Smooth muscle cell (in vitro differentiated cells): ENCODE measurements around the gene GPATCH8. TPM values are rescaled to one million over a fixed set of nuclear protein-coding genes. Genes with fewer than 3 reads are reported as not detected.

Source experiments
- DNase-seq: peaks from one replicate; lab custom pipeline; 2025; ENCODE audit not compliant: unreplicated experiment; lab: John Stamatoyannopoulos, UW
- H2AFZ ChIP-seq: fragments of 200-600 bp; sonication (generic); 2 replicates; pipeline ENCODE4 v1.6.0; 2016; ENCODE audit warnings: antibody characterized with exemption, low read depth, mild to moderate bottlenecking
- H3F3A ChIP-seq: fragments of 200-600 bp; sonication (generic); 2 replicates; pipeline ENCODE4 v1.6.0; 2017; ENCODE audit warnings: antibody characterized with exemption, low read depth
- H3K27ac ChIP-seq: fragments of 200-600 bp; sonication (generic); 2 replicates; pipeline ENCODE4 v1.5.1; 2016; ENCODE audit warnings: low read depth, mild to moderate bottlenecking
- H3K27me3 ChIP-seq: fragments of 200-600 bp; sonication (generic); 2 replicates; pipeline ENCODE4 v1.6.1; 2016; ENCODE audit warnings: low read depth, mild to moderate bottlenecking
- H3K36me3 ChIP-seq: fragments of 200-600 bp; sonication (generic); 2 replicates; pipeline ENCODE4 v1.5.1; 2016; ENCODE audit warnings: low read depth
- H3K4me1 ChIP-seq: fragments of 200-600 bp; sonication (generic); 2 replicates; pipeline ENCODE4 v1.5.1; 2016; ENCODE audit warnings: low read depth
- H3K4me2 ChIP-seq: fragments of 200-600 bp; sonication (generic); 2 replicates; pipeline ENCODE4 v1.6.0; 2016; ENCODE audit warnings: mild to moderate bottlenecking
- H3K4me3 ChIP-seq: fragments of 200-600 bp; sonication (generic); 2 replicates; pipeline ENCODE4 v1.5.1; 2016; ENCODE audit warnings: mild to moderate bottlenecking
- H3K79me2 ChIP-seq: fragments of 200-600 bp; sonication (generic); 2 replicates; pipeline ENCODE4 v1.6.0; 2016; ENCODE audit warnings: low read depth, mild to moderate bottlenecking
- H3K9ac ChIP-seq: fragments of 200-600 bp; sonication (generic); 2 replicates; pipeline ENCODE4 v1.6.0; 2016; ENCODE audit warnings: low read depth
- H3K9me3 ChIP-seq: fragments of 200-600 bp; sonication (generic); replicated peaks from 2 replicates; pipeline ENCODE4 v1.5.1; 2016; ENCODE audit warnings: low read depth
- H4K20me1 ChIP-seq: fragments of 200-600 bp; sonication (generic); 2 replicates; pipeline ENCODE4 v1.6.0; 2016; ENCODE audit warnings: low read depth
- CTCF ChIP-seq: fragments of 200-600 bp; sonication (generic); IDR thresholded peaks from 2 replicates; pipeline ENCODE4 v1.5.1; 2017; ENCODE audit warnings: borderline replicate concordance, mild to moderate bottlenecking, antibody characterized with exemption; ENCODE audit not compliant: insufficient read depth, poor library complexity, severe bottlenecking
- WGBS: methylation state at CpG from one replicate; pipeline ENCODE4 v1.1.7; 2016; ENCODE audit warnings: low lambda C conversion rate; 5-methylcytosine and 5-hydroxymethylcytosine counted together
- polyA plus RNA-seq: library from polyadenylated mRNA; unstranded; fragments of >200 nt; fragmentation: Nextera tagmentation; extraction: Ambion mirVana; gene quantifications from 2 replicates; pipeline ENCODE4 v1.2.1, GENCODE V29; 2016
- total RNA-seq: library from RNA; depleted of rRNA; stranded (reverse); fragments of >200 nt; gene quantifications from 2 replicates; pipeline ENCODE4 v1.2.3, GENCODE V29; 2014

GPATCH8 gene
- total and polyA plus RNA-seq, 2 experiments from 2014 or later: 17.6 to 25.0 TPM

GRCh38 chr17:44465276-44465675 is 37.9 kb downstream of the GPATCH8 start:
- DNase-seq: no peak
- Histone ChIP-seq H3K4me1 (no peaks in the 10 kb centered on the region), H3K27ac (no peak overlapping the region), H3K36me3 (no peaks in the 10 kb centered on the region), H3K9ac (no peak overlapping the region), H3K27me3 (no peaks in the 10 kb centered on the region), H3K4me3 (no peak overlapping the region), H2AFZ (no peak overlapping the region), H3F3A (peaks cover 3% of the 10 kb centered on the region), H3K9me3 (no peaks in the 10 kb centered on the region), H4K20me1 (peaks cover 82% of the 10 kb centered on the region), H3K4me2 (no peak overlapping the region), H3K79me2 (peaks cover 67% of the 10 kb centered on the region)
- WGBS: 94% methylated on average over 2 of the region's 2 CpGs
- no peak for TF ChIP-seq CTCF

GRCh38 chr17:44464037-44464436 is 39.2 kb downstream of the GPATCH8 start:
- H3F3A ChIP-seq: no peaks in the 10 kb centered on the region
- H2AFZ ChIP-seq: no peak overlapping the region
- H3K9ac ChIP-seq: no peak overlapping the region
- H3K79me2 ChIP-seq: peaks cover 56% of the 10 kb centered on the region
- H4K20me1 ChIP-seq: peaks cover 80% of the 10 kb centered on the region
- peak overlapping the region; percentile 54 for H3K27ac ChIP-seq
- no peak overlapping the region for H3K4me3 ChIP-seq
- WGBS: 61% methylated on average over 1 of the region's 1 CpG
- H3K36me3 ChIP-seq: no peaks in the 10 kb centered on the region
- no peaks in the 10 kb centered on the region for H3K4me1 ChIP-seq
- no peaks in the 10 kb centered on the region for H3K27me3 ChIP-seq
- no peak overlapping the region for H3K4me2 ChIP-seq
- DNase-seq: no peak
- no peak for TF ChIP-seq CTCF
- H3K9me3 ChIP-seq: no peaks in the 10 kb centered on the region

GRCh38 chr17:44451832-44452231 is 51.4 kb downstream of the GPATCH8 start:
- TF ChIP-seq CTCF: no peak
- Histone ChIP-seq H3K4me2 (no peak overlapping the region), H4K20me1 (peaks cover 76% of the 10 kb centered on the region), H3K27me3 (no peaks in the 10 kb centered on the region), H3F3A (no peaks in the 10 kb centered on the region), H2AFZ (no peak overlapping the region), H3K36me3 (no peaks in the 10 kb centered on the region), H3K4me1 (no peaks in the 10 kb centered on the region), H3K9ac (no peak overlapping the region), H3K27ac (no peak overlapping the region), H3K9me3 (no peaks in the 10 kb centered on the region), H3K79me2 (peaks cover 29% of the 10 kb centered on the region), H3K4me3 (no peak overlapping the region)
- DNase-seq: no peak
- 92% methylated on average over 8 of the region's 8 CpGs for WGBS

GRCh38 chr17:44451016-44451627 is 52.1 kb downstream of the GPATCH8 start:
- Histone ChIP-seq H3K36me3 (no peaks in the 10 kb centered on the region), H3F3A (no peaks in the 10 kb centered on the region), H3K9me3 (no peaks in the 10 kb centered on the region), H4K20me1 (peaks cover 78% of the 10 kb centered on the region), H3K4me1 (no peaks in the 10 kb centered on the region), H3K27ac (no peak overlapping the region), H3K27me3 (no peaks in the 10 kb centered on the region), H3K79me2 (peaks cover 29% of the 10 kb centered on the region), H2AFZ (no peak overlapping the region), H3K9ac (no peak overlapping the region), H3K4me2 (no peak overlapping the region), H3K4me3 (no peak overlapping the region)
- 78% methylated on average over 6 of the region's 6 CpGs for WGBS
- TF ChIP-seq CTCF: no peak
- DNase-seq: no peak
